Keratinocyte (primary cell): Measurements from ENCODE around the gene PARK7. TPM values are rescaled to one million over a fixed set of nuclear protein-coding genes. Genes with fewer than 3 reads are reported as not detected.
A peak's percentile ranks its signal among the peaks of the same experiment; 100 is the strongest.

Source experiments
- DNase-seq: peaks from one replicate; pipeline ENCODE4 v3.0.0-alpha.2; 2011; ENCODE audit warnings: low read depth, missing footprints, low spot score
- FAIRE-seq: peaks from 2 replicates; lab custom pipeline; 2011; peaks lifted over from hg19 to GRCh38; lab: Jason Lieb, UNC
- H2AFZ ChIP-seq: 2 replicates; pipeline ENCODE4 v1.6.0; 2012; ENCODE audit warnings: low read length, control low read depth, inconsistent platforms; ENCODE audit not compliant: control insufficient read depth
- H3K27ac ChIP-seq: 2 replicates; pipeline ENCODE4 v1.5.1; 2011; ENCODE audit warnings: low read length; ENCODE audit not compliant: control insufficient read depth, insufficient read depth
- H3K27me3 ChIP-seq: 3 replicates; pipeline ENCODE4 v1.6.0; 2011; ENCODE audit warnings: low read length; ENCODE audit not compliant: control insufficient read depth, insufficient read depth; ENCODE audit errors: extremely low read depth
- H3K36me3 ChIP-seq, 2 experiments: 2 replicates in 1 of 2; 3 replicates in 1 of 2; pipeline ENCODE4 v1.5.1; 2011; ENCODE audit warnings: low read length in 2 of 2, mild to moderate bottlenecking in 1 of 2; ENCODE audit not compliant: control insufficient read depth in 2 of 2, insufficient read depth in 2 of 2; ENCODE audit errors: extremely low read depth in 1 of 2
- H3K4me1 ChIP-seq: 3 replicates; pipeline ENCODE4 v1.5.1; 2011; ENCODE audit warnings: low read length; ENCODE audit not compliant: control insufficient read depth, insufficient read depth; ENCODE audit errors: extremely low read depth
- H3K4me2 ChIP-seq: 3 replicates; pipeline ENCODE4 v1.6.0; 2011; ENCODE audit warnings: low read depth, low read length; ENCODE audit not compliant: control insufficient read depth, insufficient read depth; ENCODE audit errors: extremely low read depth
- H3K4me3 ChIP-seq, 3 experiments: fragments of 200-600 bp in 1 of 3; sonication (generic) in 1 of 3; 2 replicates in 2 of 3; 3 replicates in 1 of 3; pipeline ENCODE4 v1.5.1; 2011 to 2016; ENCODE audit warnings: low read length in 3 of 3, mild to moderate bottlenecking in 3 of 3, control low read depth in 2 of 3, inconsistent platforms in 1 of 3, low read depth in 1 of 3, mixed read lengths in 1 of 3, mixed run types in 1 of 3, moderate library complexity in 1 of 3; ENCODE audit not compliant: control insufficient read depth in 2 of 3, insufficient read depth in 2 of 3; ENCODE audit errors: extremely low read depth in 1 of 3
- H3K79me2 ChIP-seq: 2 replicates; pipeline ENCODE4 v1.6.0; 2012; ENCODE audit warnings: low read length; ENCODE audit not compliant: control insufficient read depth, insufficient read depth
- H3K9ac ChIP-seq: 3 replicates; pipeline ENCODE4 v1.6.0; 2011; ENCODE audit warnings: low read length; ENCODE audit not compliant: control insufficient read depth, insufficient read depth; ENCODE audit errors: extremely low read depth
- H3K9me1 ChIP-seq: 3 replicates; pipeline ENCODE4 v1.6.0; 2011; ENCODE audit warnings: low read length; ENCODE audit not compliant: control insufficient read depth, insufficient read depth; ENCODE audit errors: extremely low read depth
- H3K9me3 ChIP-seq: 2 replicates; pipeline ENCODE4 v1.5.1; 2012; ENCODE audit warnings: low read depth, low read length; ENCODE audit not compliant: control insufficient read depth
- H4K20me1 ChIP-seq: 3 replicates; pipeline ENCODE4 v1.6.0; 2011; ENCODE audit warnings: low read length; ENCODE audit not compliant: control insufficient read depth, insufficient read depth; ENCODE audit errors: extremely low read depth
- CTCF ChIP-seq, 3 experiments: IDR thresholded peaks in 1 of 3; conservative IDR thresholded peaks in 1 of 3; optimal IDR thresholded peaks in 1 of 3; 2 replicates in 2 of 3; 3 replicates in 1 of 3; pipeline versions ENCODE3 to v1.5.1; 2011; ENCODE audit warnings: low read length in 3 of 3, mild to moderate bottlenecking in 3 of 3, moderate library complexity in 2 of 3, control low read depth in 1 of 3, inconsistent platforms in 1 of 3; ENCODE audit not compliant: insufficient read depth in 2 of 3; ENCODE audit errors: extremely low read depth in 1 of 3
- EZH2 ChIP-seq: IDR thresholded peaks from one replicate; pipeline ENCODE4 v1.6.1; 2012; ENCODE audit warnings: inconsistent platforms, mild to moderate bottlenecking, low read length, moderate library complexity
- dilution Hi-C: fragments of 300-500 bp; cut with MboI; formaldehyde crosslinking; loops from one replicate; pipeline ENCODE4 v1.7.0; 2020; ENCODE audit warnings: low sequenced_read_pairs; ENCODE audit not compliant: extremely low pct_ligation_motif_present
- polyA plus RNA-seq, 5 experiments: library from polyadenylated mRNA; depleted of rRNA in 3 of 5; stranded (reverse) in 3 of 5; stranded (forward) in 1 of 5; unstranded in 1 of 5; fragments of >200 nt; gene quantifications; 1 replicate in 1 of 5; 2 replicates in 3 of 5; 3 replicates in 1 of 5; pipeline versions ENCODE4 v1.2.1 to v1.2.3, GENCODE V29; 2011 to 2012; ENCODE audit warnings: missing spikeins in 2 of 5, low read depth in 1 of 5, low replicate concordance in 1 of 5

The PARK7 gene
- polyA plus RNA-seq, 1 donor (not counting 4 experiments of a cell fraction or from before 2014, with no cell fraction given): 502 TPM

- no peaks in the 10 kb centered on the region for H3K9me1 ChIP-seq
- H3K79me2 ChIP-seq: peaks cover 8% of the 10 kb centered on the region
- H3K4me2 ChIP-seq: no peak overlapping the region
- H3K27ac ChIP-seq: no peak overlapping the region
- dilution Hi-C loops: no loop called here
- peaks cover 13% of the 10 kb centered on the region for H3K4me1 ChIP-seq
- H3K9ac ChIP-seq: no peak overlapping the region
- TF ChIP-seq CTCF (optimal IDR thresholded peaks at IDR 0.05 in 1 of 3, IDR thresholded peaks at IDR 0.05 in 1 of 3, conservative IDR thresholded peaks at IDR 0.05 in 1 of 3; ENCODE audit: extremely low read depth in 1 of 3, insufficient read depth in 2 of 3, low read length in 3 of 3) (no peak), EZH2 (no peak)
- H3K4me3 ChIP-seq: no peak overlapping the region
- H2AFZ ChIP-seq: no peak overlapping the region
- no peaks in the 10 kb centered on the region for H3K9me3 ChIP-seq
- H4K20me1 ChIP-seq: no peaks in the 10 kb centered on the region
- FAIRE-seq: no peak
- H3K36me3 ChIP-seq: peaks cover 32% of the 10 kb centered on the region in 2 experiments
- no peak for DNase-seq
- no peaks in the 10 kb centered on the region for H3K27me3 ChIP-seq
Measured at GRCh38 chr1:7987528-7987927, 26.0 kb downstream of the PARK7 start.

- H3K36me3 ChIP-seq: peaks cover 22 to 25% of the 10 kb centered on the region in 2 experiments
- DNase-seq (no peak), FAIRE-seq (peak; percentile 82)
- H3K9me3 ChIP-seq: no peaks in the 10 kb centered on the region
- peak overlapping the region; percentile 20 for H3K27ac ChIP-seq
- H3K9ac ChIP-seq: no peak overlapping the region
- TF ChIP-seq EZH2: no peak
- no peak for TF ChIP-seq CTCF (optimal IDR thresholded peaks at IDR 0.05 in 1 of 3, IDR thresholded peaks at IDR 0.05 in 1 of 3, conservative IDR thresholded peaks at IDR 0.05 in 1 of 3; ENCODE audit: extremely low read depth in 1 of 3, insufficient read depth in 2 of 3, low read length in 3 of 3)
- no peaks in the 10 kb centered on the region for H4K20me1 ChIP-seq
- H3K9me1 ChIP-seq: no peaks in the 10 kb centered on the region
- no peaks in the 10 kb centered on the region for H3K27me3 ChIP-seq
- H2AFZ ChIP-seq: no peak overlapping the region
- H3K4me3 ChIP-seq: no peak overlapping the region
- H3K79me2 ChIP-seq: peaks cover 4% of the 10 kb centered on the region
- H3K4me2 ChIP-seq: peak overlapping the region; percentile 48
- dilution Hi-C loops: no loop called here
- peaks cover 12% of the 10 kb centered on the region for H3K4me1 ChIP-seq
Measured at GRCh38 chr1:7988576-7988975, 27.1 kb downstream of the PARK7 start.
